ENCODE data around the gene NKX3-2. TPM values are rescaled to one million over a fixed set of nuclear protein-coding genes. Genes with fewer than 3 reads are reported as not detected.

Gene NKX3-2
- total and polyA plus RNA-seq, 2 of the 4 experiments (the other 2 are of a cell fraction) = 0.05 TPM; not detected in 1

DNA sequence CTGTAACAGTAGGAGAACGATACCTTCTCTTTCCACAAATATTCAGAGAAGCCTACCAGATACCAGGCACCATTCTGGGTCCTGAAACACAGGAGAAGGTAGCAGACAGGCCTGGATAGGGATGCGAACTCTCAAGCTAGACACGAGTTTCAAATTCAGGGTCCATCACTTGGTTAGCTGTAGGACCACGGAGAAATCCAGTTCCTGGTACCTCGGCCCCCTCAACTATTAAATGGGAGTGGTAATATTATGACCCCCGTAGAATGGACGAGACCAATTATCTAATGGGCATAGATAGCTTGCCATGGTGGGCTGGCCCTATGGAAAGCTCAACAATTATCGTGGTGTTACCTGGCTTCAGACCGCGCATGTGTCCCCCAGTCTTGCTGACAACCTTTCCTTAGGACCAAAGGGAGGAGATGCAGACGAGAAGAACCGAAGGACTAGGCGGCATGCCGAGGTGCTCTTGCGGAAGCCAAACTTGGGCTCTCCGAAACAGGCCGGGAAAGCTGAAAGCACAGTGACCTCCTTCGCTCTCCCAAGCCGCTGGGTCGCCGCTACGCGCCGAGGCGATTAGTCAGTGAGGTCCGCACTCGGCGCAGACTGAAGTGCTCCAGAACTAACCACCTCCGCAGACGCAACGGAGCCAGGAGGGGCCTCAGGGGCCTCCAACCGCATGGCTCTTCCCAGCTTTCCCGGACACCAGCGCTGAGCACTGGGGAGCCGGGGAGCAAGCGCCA lies 19.6 kb downstream of the NKX3-2 start:
- H4K5ac ChIP-seq (ENCODE audit: low read depth, low read length) = no peak overlapping the region
- TF ChIP-seq MXI1 (IDR thresholded peaks at IDR 0.05; ENCODE audit: borderline replicate concordance, low read depth, low read length) (no peak), POLR2A (IDR thresholded peaks at IDR 0.05; ENCODE audit: low read depth, low read length) (no peak), SMC3 (IDR thresholded peaks at IDR 0.05; ENCODE audit: low read depth, low read length) (no peak), FOS (IDR thresholded peaks at IDR 0.05; ENCODE audit: low read depth, low read length) (no peak), NFE2L2 (IDR thresholded peaks at IDR 0.05; ENCODE audit: low read depth, low read length) (no peak), CEBPB (IDR thresholded peaks at IDR 0.05; ENCODE audit: low read depth, low read length) (no peak), BHLHE40 (IDR thresholded peaks at IDR 0.05; ENCODE audit: low read depth, low read length) (no peak)
- no peak overlapping the region for H2AK9ac ChIP-seq (replicated peaks; ENCODE audit: low read depth, low read length, poor library complexity)
- 11% methylated on average over 12 of the region's 36 CpGs; no CpG with 5 or more reads in 1 of the 2 experiments for WGBS, 2 experiments (ENCODE audit: extremely low coverage in 2 of 2, insufficient read length in 1 of 2)
- peaks cover 17% of the 10 kb centered on the region for H3K9me3 ChIP-seq (ENCODE audit: control insufficient read depth, insufficient read depth, low read length)
- no peaks in the 10 kb centered on the region for H3K4me1 ChIP-seq (ENCODE audit: control insufficient read depth, insufficient read depth, low read length)
- no peak overlapping the region for H2BK15ac ChIP-seq (ENCODE audit: low read depth, low read length)
- no peak overlapping the region for H3K18ac ChIP-seq (ENCODE audit: low read depth, low read length)
- DNase-seq (peak; percentile 57), ATAC-seq (ENCODE audit: low read depth) (peak; percentile 78)
- no peak overlapping the region for H2AK5ac ChIP-seq (ENCODE audit: low read depth, low read length)
- H2BK5ac ChIP-seq (ENCODE audit: low read depth, low read length, poor library complexity, severe bottlenecking) = no peak overlapping the region
- no peak overlapping the region for H3K14ac ChIP-seq (replicated peaks; ENCODE audit: low read depth, low read length)
- H3K9ac ChIP-seq (ENCODE audit: low read depth, low read length) = no peak overlapping the region
- POLR2A ChIA-PET (ENCODE audit: unreplicated experiment) = interaction anchor here (0.5 kb wide), 1 partner anchor 20 kb away, joined by 4 read pairs; the partner anchor contains the start of gene NKX3-2
- no TSS peak for BruUV-seq (replicated peaks)
- no peak overlapping the region for H3K4me3 ChIP-seq (ENCODE audit: insufficient read depth, low read depth, low read length)
- in situ Hi-C loops (cut with MboI; ENCODE audit: low sequenced_read_pairs) = no loop called here
- no peak overlapping the region for H3K27ac ChIP-seq (ENCODE audit: insufficient read depth, low read length)
- intact Hi-C loops (cut with micrococcal nuclease) = no loop called here
- peak overlapping the region; percentile 75 for H2AFZ ChIP-seq (replicated peaks; ENCODE audit: low read length, poor library complexity)
- H3K79me1 ChIP-seq (ENCODE audit: low read depth in 1 of 2, low read length in 2 of 2) = no peaks in the 10 kb centered on the region
- H3K4me2 ChIP-seq (ENCODE audit: low read depth, low read length) = no peak overlapping the region; the same call in 1 of the 2 replicates
- H2BK20ac ChIP-seq (ENCODE audit: low read depth, low read length) = no peak overlapping the region
- H3K23ac ChIP-seq (ENCODE audit: low read depth, low read length) = no peak overlapping the region
- H3K9me1 ChIP-seq (ENCODE audit: insufficient read depth, low read length) = no peaks in the 10 kb centered on the region
- no peak overlapping the region for H3K4ac ChIP-seq (ENCODE audit: low read depth, low read length)
- H4K20me1 ChIP-seq (ENCODE audit: insufficient read depth, low read length) = no peaks in the 10 kb centered on the region; the same call in 1 of the 2 replicates
- no peak overlapping the region for H2BK120ac ChIP-seq (ENCODE audit: low read depth, low read length)
- CTCF ChIA-PET = interaction anchor here (0.7 kb wide), 1 partner anchor 24 kb away, joined by 3 read pairs; no protein-coding TSS in a partner anchor
- H3K27me3 ChIP-seq (ENCODE audit: control insufficient read depth, insufficient read depth, low read length) = peaks cover 82% of the 10 kb centered on the region
- no peak overlapping the region for H4K8ac ChIP-seq (ENCODE audit: low read depth in 2 of 2, low read length in 2 of 2)
- H3K56ac ChIP-seq (ENCODE audit: extremely low read depth, insufficient read depth, low read length) = no peak overlapping the region
- no peaks in the 10 kb centered on the region for H3K36me3 ChIP-seq (ENCODE audit: control insufficient read depth, insufficient read depth, low read length)
- dilution Hi-C loops (cut with HindIII; ENCODE audit: low sequenced_read_pairs, unreplicated experiment) = no loop called here
- H4K91ac ChIP-seq (ENCODE audit: insufficient read depth, low read depth, low read length) = no peak overlapping the region
